Measurements from ENCODE around the gene GRIK4.

The GRIK4 gene

GRCh38 chr11:120789391-120789790 lies 277.8 kb downstream of the GRIK4 start:
- DNase-seq = no peak

- no peak for DNase-seq
These were observed 280.8 kb downstream of the GRIK4 start for GRCh38 chr11:120792306-120792705.

GRCh38 chr11:120793150-120793549 lies 281.6 kb downstream of the GRIK4 start:
- no peak for DNase-seq

GRCh38 chr11:120793806-120794479 lies 282.4 kb downstream of the GRIK4 start:
- DNase-seq = no peak

GRCh38 chr11:120794748-120795147 lies 283.2 kb downstream of the GRIK4 start:
- DNase-seq = no peak

- DNase-seq = no peak
These were observed 283.6 kb downstream of the GRIK4 start for GRCh38 chr11:120795185-120795584.

GRCh38 chr11:120797143-120797542 lies 285.6 kb downstream of the GRIK4 start:
- no peak for DNase-seq

GRCh38 chr11:120798854-120799253 lies 287.3 kb downstream of the GRIK4 start:
- DNase-seq = no peak

- no peak for DNase-seq
These were observed 288.7 kb downstream of the GRIK4 start for GRCh38 chr11:120800206-120800605.

GRCh38 chr11:120801801-120802689 lies 290.5 kb downstream of the GRIK4 start:
- peak; percentile 16 for DNase-seq

- no peak for DNase-seq
These were observed 294.5 kb downstream of the GRIK4 start for GRCh38 chr11:120805960-120806555.

GRCh38 chr11:120807414-120808150 lies 296.0 kb downstream of the GRIK4 start:
- no peak for DNase-seq

- DNase-seq = no peak
These were observed 297.1 kb downstream of the GRIK4 start for GRCh38 chr11:120808616-120809050.

GRCh38 chr11:120810251-120810650 lies 298.7 kb downstream of the GRIK4 start:
- no peak for DNase-seq

GRCh38 chr11:120811199-120811598 lies 299.7 kb downstream of the GRIK4 start:
- DNase-seq = no peak

GRCh38 chr11:120811731-120812130 lies 300.2 kb downstream of the GRIK4 start:
- no peak for DNase-seq

GRCh38 chr11:120814531-120815318 lies 303.2 kb downstream of the GRIK4 start:
- no peak for DNase-seq

- no peak for DNase-seq
These were observed 304.0 kb downstream of the GRIK4 start for GRCh38 chr11:120815319-120816100.

- no peak for DNase-seq
These were observed 304.6 kb downstream of the GRIK4 start for GRCh38 chr11:120816176-120816575.

GRCh38 chr11:120816711-120817110 lies 305.2 kb downstream of the GRIK4 start:
- DNase-seq = no peak

- no peak for DNase-seq
These were observed 305.6 kb downstream of the GRIK4 start for GRCh38 chr11:120817158-120817557.
